GM21723 (cell line): Measurements from ENCODE around the gene TMEM190.
"Not testable (repeated sequence)": the region's sequence is repeated elsewhere in the genome, so short reads cannot be mapped to it uniquely, and the experiment has no call there.

ENCODE experiments used
- ATAC-seq: cut with Tn5 transposase; IDR thresholded peaks from one replicate; pipeline ENCODE4 v1.9.1; 2021; ENCODE audit warnings: mild to moderate bottlenecking, moderate library complexity; ENCODE audit not compliant: unreplicated experiment

Gene TMEM190

GRCh38 chr19:55418185-55418584 lies 41.6 kb downstream of the TMEM190 start:
- ATAC-seq: no peak

- ATAC-seq: no peak
Observed at GRCh38 chr19:55419103-55419502, 42.5 kb downstream of the TMEM190 start.

GRCh38 chr19:55419624-55420236 lies 43.1 kb downstream of the TMEM190 start:
- no peak for ATAC-seq

- ATAC-seq: not testable (repeated sequence)
Observed at GRCh38 chr19:55421281-55421680, 44.7 kb downstream of the TMEM190 start.

- no peak for ATAC-seq
Observed at GRCh38 chr19:55423225-55424005, 46.8 kb downstream of the TMEM190 start.

GRCh38 chr19:55424518-55424917 lies 47.9 kb downstream of the TMEM190 start:
- no peak for ATAC-seq

GRCh38 chr19:55426042-55426441 lies 49.4 kb downstream of the TMEM190 start:
- ATAC-seq: no peak
